NCI-H526 (cell line): ENCODE results near the gene NMT1.
"Not testable (repeated sequence)": the region's sequence is repeated elsewhere in the genome, so short reads cannot be mapped to it uniquely, and the experiment has no call there.

ENCODE experiments used
- DNase-seq, 2 experiments: peaks; one replicate each; lab custom pipeline; 2025; lab: John Stamatoyannopoulos, UW

Gene NMT1

DNA sequence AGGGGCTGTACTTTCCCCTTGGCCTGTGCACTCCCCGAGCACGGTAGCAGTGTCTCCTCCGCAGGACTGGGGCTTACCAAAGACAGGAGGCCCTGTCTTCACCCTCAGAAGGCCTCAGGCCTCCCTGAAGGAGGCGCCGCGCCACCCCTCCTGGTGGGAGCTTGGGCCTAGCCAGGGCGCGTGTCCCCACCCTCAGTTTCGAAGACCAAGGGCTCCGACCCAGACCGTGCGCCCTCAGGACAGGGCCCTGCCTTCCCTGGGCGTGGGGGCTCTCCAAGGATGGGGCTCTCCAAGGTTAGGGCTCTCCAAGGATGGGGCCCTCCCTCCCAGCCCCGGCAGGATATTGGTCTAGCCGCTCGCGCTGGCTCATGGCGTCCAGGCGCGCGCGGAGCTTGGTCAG is 59.4 kb downstream of the NMT1 start:
- DNase-seq: no peak

DNA sequence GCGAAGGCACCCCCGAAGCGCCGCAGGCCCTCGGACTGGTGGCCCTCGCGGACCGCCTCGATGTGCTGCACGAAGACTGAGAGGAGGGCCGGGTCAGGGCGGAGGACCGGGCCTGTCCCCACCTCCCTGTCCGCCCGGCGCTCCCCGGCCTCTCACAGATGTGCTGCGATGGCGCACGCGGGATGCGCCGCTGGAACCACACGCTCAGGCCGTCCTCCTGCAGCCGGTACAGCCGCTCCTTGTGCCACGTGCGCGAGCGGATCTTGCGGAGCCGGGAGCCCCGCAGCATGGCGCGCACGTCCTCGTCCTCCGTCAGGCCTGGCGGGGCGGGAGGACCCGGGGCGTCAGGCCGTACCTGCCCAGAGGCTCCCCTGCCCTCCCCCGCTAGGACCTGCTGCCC is 59.9 kb downstream of the NMT1 start:
- no peak for DNase-seq

DNA sequence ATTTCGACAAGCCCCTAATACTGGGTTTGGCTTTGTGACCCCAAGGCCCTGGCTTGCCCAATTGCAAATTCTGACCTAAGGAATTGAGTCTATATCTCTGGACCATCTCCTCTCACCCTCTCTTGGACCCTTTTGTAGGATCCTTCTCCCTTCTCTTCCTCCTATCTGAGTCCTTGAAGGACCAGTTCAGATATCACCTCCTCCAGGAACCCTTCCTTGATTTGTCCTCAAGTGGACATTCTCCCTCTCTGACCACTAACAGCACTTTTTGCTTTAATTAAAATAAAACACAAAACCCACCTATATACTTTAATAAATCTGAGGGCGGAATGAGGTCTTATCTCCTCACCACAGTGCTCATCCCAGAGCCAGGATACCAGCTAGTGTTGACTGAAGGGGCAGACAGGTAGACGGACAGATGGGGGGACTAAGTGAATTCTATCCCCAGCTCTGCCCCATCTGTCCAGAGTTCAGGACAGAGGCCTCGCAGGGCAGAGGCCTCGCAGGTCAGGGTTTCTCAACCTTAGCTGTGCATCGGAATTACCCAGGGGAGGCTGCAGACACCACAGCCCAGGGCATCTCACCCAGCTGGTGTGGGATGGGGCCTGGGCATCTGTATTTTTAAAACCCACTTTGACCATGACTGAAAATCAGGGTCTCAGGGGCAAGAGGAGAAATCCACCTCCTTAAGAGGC is 62.1 kb downstream of the NMT1 start:
- no peak for DNase-seq

GRCh38 chr17:45123930-45124796 is 63.0 kb downstream of the NMT1 start:
- no peak for DNase-seq

GRCh38 chr17:45124797-45125122 is 63.6 kb downstream of the NMT1 start:
- DNase-seq: not testable (repeated sequence)

DNA sequence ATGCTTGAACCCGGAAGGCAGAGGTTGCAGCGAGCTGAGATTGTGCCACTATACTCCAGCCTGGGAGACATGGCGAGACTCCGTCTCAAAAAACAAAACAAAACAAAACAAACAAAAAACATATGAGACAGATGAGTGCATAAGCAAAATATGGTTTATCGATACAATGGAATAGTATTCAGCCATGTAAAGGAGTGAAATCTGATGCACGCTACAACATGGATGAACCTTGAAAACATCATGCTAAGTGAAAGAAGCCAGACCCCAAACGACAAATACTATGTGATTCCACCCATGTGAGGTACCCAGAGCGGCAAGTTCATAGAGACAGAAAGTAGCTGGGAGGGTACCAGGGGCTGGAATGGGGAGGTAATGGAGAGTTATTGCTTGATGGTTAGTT is 64.4 kb downstream of the NMT1 start:
- DNase-seq: no peak

- DNase-seq: no peak
These were observed 66.1 kb downstream of the NMT1 start for GRCh38 chr17:45127207-45127547.

- no peak for DNase-seq
These were observed 66.6 kb downstream of the NMT1 start for GRCh38 chr17:45127548-45128300.

GRCh38 chr17:45128331-45128730 is 67.2 kb downstream of the NMT1 start:
- no peak for DNase-seq

DNA sequence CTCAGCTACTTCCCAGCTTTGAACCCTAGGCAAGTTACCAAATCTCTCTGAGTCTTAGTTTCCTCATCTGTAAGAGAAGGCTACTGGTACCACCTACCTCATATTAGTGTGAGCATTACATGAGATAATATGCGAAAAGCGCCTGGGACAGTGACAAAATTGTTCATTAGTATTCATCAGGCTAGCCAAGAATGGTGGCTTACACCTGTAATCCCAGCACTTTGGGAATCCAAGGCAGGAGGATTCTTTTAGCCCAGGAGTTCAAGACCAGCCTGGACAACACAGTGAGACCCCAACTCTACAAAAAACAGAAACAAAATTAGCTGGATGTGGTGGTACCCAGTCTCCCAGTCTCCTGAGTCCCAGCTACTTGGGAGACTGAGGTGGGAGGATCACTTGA is 67.9 kb downstream of the NMT1 start:
- no peak for DNase-seq

- DNase-seq: no peak
These were observed 68.4 kb downstream of the NMT1 start for GRCh38 chr17:45129426-45129939.

- no peak for DNase-seq
These were observed 69.0 kb downstream of the NMT1 start for GRCh38 chr17:45129940-45130680.

DNA sequence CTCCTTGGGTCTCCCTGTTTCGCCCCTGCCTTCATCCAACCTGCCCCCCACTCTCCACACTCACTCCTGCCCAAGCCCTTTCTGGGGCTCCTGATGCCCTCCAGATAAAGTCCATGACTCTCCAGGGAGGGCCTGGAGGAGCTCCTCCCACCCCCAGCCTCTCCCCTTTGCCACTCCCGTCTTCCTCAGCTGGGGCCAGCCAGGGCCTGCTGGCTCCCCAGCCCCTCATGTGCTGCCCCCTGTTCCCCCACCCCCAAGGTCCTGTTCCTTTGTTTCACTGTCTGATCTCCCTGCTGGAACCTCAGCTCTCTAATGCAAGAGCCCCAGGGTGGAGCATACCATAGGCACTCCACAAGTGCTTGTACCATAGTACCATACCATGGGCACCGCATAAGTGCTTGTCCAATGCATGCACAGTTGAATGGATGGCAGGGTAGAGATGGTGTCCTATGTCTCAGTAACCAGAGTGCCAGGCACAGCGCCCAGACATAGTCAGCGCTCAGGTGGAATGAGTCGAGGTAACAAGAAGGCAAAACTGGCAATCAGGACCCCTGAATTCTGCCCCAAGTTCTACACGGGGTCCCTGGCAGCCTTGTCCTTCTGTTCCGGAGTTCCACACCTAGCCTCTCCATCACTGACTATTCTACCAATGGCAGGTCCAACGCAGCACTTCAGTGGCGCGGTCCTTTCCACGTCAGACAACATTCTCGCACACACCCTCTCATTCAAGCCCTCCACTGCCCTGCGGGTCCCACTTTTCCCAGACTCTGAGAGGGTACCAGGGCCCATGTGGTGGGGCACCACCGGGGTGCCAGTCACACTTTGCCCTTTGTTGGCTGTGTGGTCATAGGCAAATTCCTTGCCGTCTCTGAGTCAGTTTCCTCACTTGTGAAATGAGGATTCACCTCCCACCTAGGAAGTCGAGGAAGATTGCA is 69.8 kb downstream of the NMT1 start:
- DNase-seq: no peak

DNA sequence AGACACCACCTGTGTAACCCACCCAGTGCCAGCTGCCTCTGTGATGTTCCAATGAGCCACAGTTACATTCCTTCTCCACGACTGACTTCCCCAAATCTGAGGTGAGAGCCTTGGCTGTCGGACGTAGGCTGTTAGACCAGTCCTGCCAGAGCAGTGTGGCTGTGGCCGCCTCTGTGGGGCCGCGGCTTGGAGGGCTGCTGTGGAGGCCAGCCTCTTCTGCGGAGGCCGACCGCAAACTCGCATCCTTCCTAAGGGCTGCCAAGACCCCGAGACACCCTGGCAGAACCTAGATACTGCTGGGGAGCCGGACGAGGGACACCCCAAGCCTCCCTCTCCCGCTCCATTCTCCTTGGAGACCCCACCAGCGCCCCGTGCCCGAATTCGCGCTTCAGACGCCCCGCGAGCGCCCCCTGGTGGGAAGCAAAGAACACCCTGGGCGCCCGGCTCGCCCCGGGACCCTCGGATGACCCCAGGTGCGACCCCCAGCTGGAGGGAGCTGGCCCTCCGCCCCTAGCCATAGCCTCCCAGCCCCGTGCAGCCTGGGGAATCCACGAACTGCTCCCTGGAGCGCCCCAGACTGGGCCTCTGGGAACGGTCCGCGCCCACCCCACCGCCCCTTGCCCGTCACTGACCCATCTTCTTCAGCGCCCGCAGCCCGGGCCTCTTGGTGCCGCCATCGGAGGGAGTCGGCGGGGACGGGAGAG is 70.7 kb downstream of the NMT1 start:
- DNase-seq: peak; percentile 53 to 86

DNA sequence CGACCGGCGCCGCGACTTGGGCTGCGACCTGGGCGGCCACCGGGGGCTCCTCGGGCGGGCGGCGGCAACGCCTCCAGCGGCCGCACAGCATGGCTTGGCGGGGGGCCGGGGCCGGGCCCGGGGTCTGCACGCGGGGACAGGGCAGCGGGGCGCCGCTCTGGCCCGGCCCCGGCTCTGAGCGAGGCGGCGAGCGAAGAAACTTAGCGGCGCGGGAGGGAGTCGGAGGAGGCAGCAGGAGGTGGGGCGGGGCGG is 71.1 kb downstream of the NMT1 start, which contains the start of gene PLCD3:
Gene PLCD3, minus strand, starts transcription at position 196 of the 252 bp plus-strand sequence. Its CDS starts 105 bp downstream, at position 91.
- no peak for DNase-seq

DNA sequence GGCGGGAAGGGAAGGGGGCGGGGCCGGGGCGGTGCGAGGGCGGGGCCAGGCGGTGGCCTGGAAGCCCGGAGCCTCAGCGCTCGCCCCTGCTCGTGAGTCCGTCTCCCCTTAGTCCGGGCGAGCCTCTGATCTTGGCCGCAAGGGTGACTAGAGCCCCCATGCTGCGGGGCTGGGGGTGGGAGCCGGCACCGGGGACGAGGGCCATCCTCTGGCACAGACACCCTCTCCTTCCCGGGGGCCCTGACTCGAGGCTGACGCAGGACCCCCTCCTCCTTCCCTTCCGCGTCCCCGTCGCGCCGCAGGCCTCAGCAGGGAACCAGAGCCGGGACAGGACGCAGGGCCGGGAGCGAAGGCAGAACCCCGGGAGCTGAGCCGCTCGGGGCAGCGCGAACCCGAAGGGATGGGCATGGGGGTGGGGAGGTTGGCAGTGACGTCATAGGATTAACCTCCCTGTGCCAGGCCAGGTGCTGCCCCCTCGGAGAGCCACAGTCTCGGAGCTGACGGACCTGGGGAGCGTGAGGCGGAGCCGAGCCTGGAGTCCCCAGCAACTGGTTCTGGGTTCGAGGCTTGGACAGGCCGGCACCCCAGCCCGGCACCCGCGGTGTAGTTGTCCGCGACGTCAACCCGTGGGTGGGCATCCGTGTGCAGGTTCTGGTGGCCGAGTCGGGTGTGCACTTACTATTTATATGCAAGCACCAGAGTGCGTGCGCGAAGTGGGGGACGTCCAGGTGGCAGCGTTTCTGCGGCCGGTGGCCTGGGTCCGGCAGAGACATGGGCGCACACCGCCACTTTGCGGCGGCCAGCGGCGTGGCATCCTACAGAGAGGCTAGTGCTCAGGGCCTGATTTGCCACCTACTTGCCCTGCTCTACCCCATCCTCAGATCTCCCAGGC is 71.7 kb downstream of the NMT1 start:
- DNase-seq: peak; percentile 77 to 92

GRCh38 chr17:45135192-45135977 is 74.3 kb downstream of the NMT1 start, which contains the start of gene ACBD4:
Gene ACBD4, plus strand, starts transcription at chr17:45135687. Its CDS starts 458 bp downstream, at chr17:45136145.
- DNase-seq: peak; percentile 98 to 99
